Astrocyte (in vitro differentiated cells and primary cell): ENCODE results near the gene ARSJ. TPM values are rescaled to one million over a fixed set of nuclear protein-coding genes. Genes with fewer than 3 reads are reported as not detected.
"Not testable (repeated sequence)": the region's sequence is repeated elsewhere in the genome, so short reads cannot be mapped to it uniquely, and the experiment has no call there.

Source experiments
- DNase-seq: peaks from one replicate; pipeline ENCODE4 v3.0.0-alpha.2; 2010; ENCODE audit warnings: low read depth
- FAIRE-seq: peaks from 2 replicates; lab custom pipeline; 2011; peaks lifted over from hg19 to GRCh38; lab: Jason Lieb, UNC
- H2AFZ ChIP-seq: 2 replicates; pipeline ENCODE4 v1.6.0; 2012; ENCODE audit warnings: low read depth, low read length, inconsistent platforms
- H3K27ac ChIP-seq: 2 replicates; pipeline ENCODE4 v1.5.1; 2011; ENCODE audit warnings: low read depth, low read length, inconsistent platforms
- H3K27me3 ChIP-seq: 2 replicates; pipeline ENCODE4 v1.6.0; 2011; ENCODE audit warnings: low read length, inconsistent platforms; ENCODE audit not compliant: insufficient read depth
- H3K36me3 ChIP-seq: 2 replicates; pipeline ENCODE4 v1.5.1; 2011; ENCODE audit warnings: low read length, inconsistent platforms; ENCODE audit not compliant: insufficient read depth
- H3K4me1 ChIP-seq: 2 replicates; pipeline ENCODE4 v1.5.1; 2011; ENCODE audit warnings: low read length, inconsistent platforms; ENCODE audit not compliant: insufficient read depth
- H3K4me2 ChIP-seq: 2 replicates; pipeline ENCODE4 v1.6.0; 2012; ENCODE audit warnings: low read length, inconsistent platforms
- H3K4me3 ChIP-seq: 2 replicates; pipeline ENCODE4 v1.5.1; 2011; ENCODE audit warnings: low read depth, mild to moderate bottlenecking, low read length, inconsistent platforms; ENCODE audit not compliant: insufficient read depth
- H3K79me2 ChIP-seq: 2 replicates; pipeline ENCODE4 v1.6.0; 2012; ENCODE audit warnings: mild to moderate bottlenecking, low read length, inconsistent platforms; ENCODE audit not compliant: insufficient read depth
- H3K9ac ChIP-seq: 2 replicates; pipeline ENCODE4 v1.6.0; 2012; ENCODE audit warnings: mild to moderate bottlenecking, low read length, inconsistent platforms
- H3K9me3 ChIP-seq: 2 replicates; pipeline ENCODE4 v1.5.1; 2012; ENCODE audit warnings: low read depth, mild to moderate bottlenecking, low read length, inconsistent platforms; ENCODE audit not compliant: insufficient read depth
- H4K20me1 ChIP-seq: 2 replicates; pipeline ENCODE4 v1.6.0; 2012; ENCODE audit warnings: low read length, inconsistent platforms; ENCODE audit not compliant: insufficient read depth
- H3K27ac Mint-ChIP-seq: one replicate; pipeline ENCODE4 v1.8.0; 2021; ENCODE audit warnings: mild to moderate bottlenecking, mixed read lengths; ENCODE audit not compliant: unreplicated experiment
- H3K27me3 Mint-ChIP-seq: one replicate; pipeline ENCODE4 v1.8.0; 2021; ENCODE audit warnings: low read depth, mixed read lengths; ENCODE audit not compliant: unreplicated experiment
- H3K36me3 Mint-ChIP-seq: one replicate; pipeline ENCODE4 v1.8.0; 2021; ENCODE audit warnings: low read depth, mixed read lengths; ENCODE audit not compliant: unreplicated experiment
- H3K4me1 Mint-ChIP-seq: one replicate; pipeline ENCODE4 v1.8.0; 2021; ENCODE audit warnings: low read depth, mixed read lengths; ENCODE audit not compliant: unreplicated experiment
- H3K4me3 Mint-ChIP-seq: one replicate; pipeline ENCODE4 v1.8.0; 2021; ENCODE audit warnings: mild to moderate bottlenecking, moderate library complexity, mixed read lengths; ENCODE audit not compliant: unreplicated experiment
- H3K9me3 Mint-ChIP-seq: one replicate; pipeline ENCODE4 v1.8.0; 2021; ENCODE audit warnings: mild to moderate bottlenecking, mixed read lengths; ENCODE audit not compliant: unreplicated experiment
- EZH2 ChIP-seq: IDR thresholded peaks from 2 replicates; pipeline ENCODE4 v1.6.1; 2012; ENCODE audit warnings: mild to moderate bottlenecking, low read length, inconsistent platforms; ENCODE audit not compliant: insufficient read depth
- total RNA-seq: library from RNA; stranded (reverse); gene quantifications from 2 replicates; pipeline ENCODE4 v1.2.1, GENCODE V29; 2021
- TF ChIP-seq, protein P1 (sequence below): IDR thresholded peaks from 2 replicates; pipeline ENCODE4 v1.5.1; 2011; ENCODE audit warnings: low read depth, mild to moderate bottlenecking, inconsistent platforms, low read length, moderate library complexity; ENCODE audit not compliant: insufficient read depth

ARSJ gene
- total RNA-seq, 1 donor from 2014 or later = 66.5 TPM

DNA sequence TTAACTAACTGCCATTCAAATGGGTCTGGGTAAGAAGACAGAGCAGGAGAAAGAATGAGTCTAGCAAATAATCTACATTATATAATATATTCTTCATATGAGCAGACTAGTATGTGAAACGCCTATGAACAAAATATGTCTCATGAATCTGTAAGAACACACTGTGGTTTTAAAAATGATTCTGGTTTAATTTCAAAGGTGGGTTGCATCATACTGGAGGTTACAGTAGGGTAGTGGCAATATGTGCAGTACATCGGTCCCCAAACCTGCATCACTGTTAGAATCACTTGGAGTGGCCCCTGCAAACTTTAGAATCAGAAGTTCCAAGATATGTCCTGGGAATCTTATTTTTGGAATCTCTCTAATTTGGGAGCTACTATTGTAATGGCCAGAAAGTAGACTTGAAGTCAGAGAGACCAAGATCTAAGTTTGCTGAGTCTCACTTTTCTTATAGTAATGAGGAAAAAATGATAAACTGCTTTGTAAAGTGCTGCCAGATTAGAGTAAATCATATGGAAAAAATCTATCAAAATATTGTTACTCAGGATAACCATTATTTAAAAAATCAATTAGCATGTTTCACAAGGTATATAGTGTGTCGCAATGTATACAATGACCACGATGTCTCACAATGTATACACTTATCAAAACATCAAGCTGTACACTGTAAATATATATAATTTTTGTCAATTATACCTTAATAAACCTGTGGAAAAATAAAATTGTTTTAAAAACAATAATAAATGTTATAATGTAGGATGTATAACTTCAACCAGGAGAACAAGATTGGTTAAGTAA lies 37.9 kb upstream of the ARSJ start:
- Mint-ChIP-seq H3K27me3 (no peaks in the 10 kb centered on the region), H3K36me3 (no peaks in the 10 kb centered on the region), H3K4me3 (no peak overlapping the region), H3K9me3 (no peaks in the 10 kb centered on the region), H3K27ac (peak overlapping the region; percentile 41), H3K4me1 (peaks cover 8% of the 10 kb centered on the region)
- Histone ChIP-seq H3K27ac (no peak overlapping the region), H2AFZ (no peak overlapping the region), H3K27me3 (no peaks in the 10 kb centered on the region), H3K36me3 (no peaks in the 10 kb centered on the region), H4K20me1 (no peaks in the 10 kb centered on the region), H3K9ac (no peak overlapping the region), H3K4me3 (no peak overlapping the region), H3K9me3 (no peaks in the 10 kb centered on the region), H3K4me1 (peaks cover 9% of the 10 kb centered on the region), H3K79me2 (no peaks in the 10 kb centered on the region), H3K4me2 (no peak overlapping the region)
- no peak for TF ChIP-seq EZH2
- TF ChIP-seq, protein P1, sequence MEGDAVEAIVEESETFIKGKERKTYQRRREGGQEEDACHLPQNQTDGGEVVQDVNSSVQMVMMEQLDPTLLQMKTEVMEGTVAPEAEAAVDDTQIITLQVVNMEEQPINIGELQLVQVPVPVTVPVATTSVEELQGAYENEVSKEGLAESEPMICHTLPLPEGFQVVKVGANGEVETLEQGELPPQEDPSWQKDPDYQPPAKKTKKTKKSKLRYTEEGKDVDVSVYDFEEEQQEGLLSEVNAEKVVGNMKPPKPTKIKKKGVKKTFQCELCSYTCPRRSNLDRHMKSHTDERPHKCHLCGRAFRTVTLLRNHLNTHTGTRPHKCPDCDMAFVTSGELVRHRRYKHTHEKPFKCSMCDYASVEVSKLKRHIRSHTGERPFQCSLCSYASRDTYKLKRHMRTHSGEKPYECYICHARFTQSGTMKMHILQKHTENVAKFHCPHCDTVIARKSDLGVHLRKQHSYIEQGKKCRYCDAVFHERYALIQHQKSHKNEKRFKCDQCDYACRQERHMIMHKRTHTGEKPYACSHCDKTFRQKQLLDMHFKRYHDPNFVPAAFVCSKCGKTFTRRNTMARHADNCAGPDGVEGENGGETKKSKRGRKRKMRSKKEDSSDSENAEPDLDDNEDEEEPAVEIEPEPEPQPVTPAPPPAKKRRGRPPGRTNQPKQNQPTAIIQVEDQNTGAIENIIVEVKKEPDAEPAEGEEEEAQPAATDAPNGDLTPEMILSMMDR = no peak
- DNase-seq = no peak
- no peak for FAIRE-seq

GRCh38 chr4:114015444-114015899 lies 36.0 kb upstream of the ARSJ start:
- peak overlapping the region; percentile 23 for H3K4me3 Mint-ChIP-seq
- peak overlapping the region; percentile 78 for H3K27ac ChIP-seq
- H3K27ac Mint-ChIP-seq = peak overlapping the region; percentile 93

GRCh38 chr4:114013201-114013600 lies 33.8 kb upstream of the ARSJ start:
- not testable (repeated sequence) for H3K27me3 Mint-ChIP-seq, DNase-seq, H3K4me3 Mint-ChIP-seq, H3K9ac ChIP-seq, H3K79me2 ChIP-seq, H3K9me3 Mint-ChIP-seq, H3K27ac Mint-ChIP-seq, H3K4me3 ChIP-seq, H3K9me3 ChIP-seq, H4K20me1 ChIP-seq, H3K36me3 Mint-ChIP-seq, H3K27ac ChIP-seq, H2AFZ ChIP-seq, H3K27me3 ChIP-seq, H3K4me1 ChIP-seq, FAIRE-seq, H3K4me2 ChIP-seq, H3K36me3 ChIP-seq, H3K4me1 Mint-ChIP-seq

More at GRCh38 chr4:114015444-114015899, 36.0 kb upstream of the ARSJ start:
- Histone ChIP-seq H3K9ac (no peak overlapping the region), H3K4me1 (peaks cover 9% of the 10 kb centered on the region), H3K4me3 (no peak overlapping the region), H4K20me1 (no peaks in the 10 kb centered on the region), H3K36me3 (no peaks in the 10 kb centered on the region), H3K9me3 (no peaks in the 10 kb centered on the region), H2AFZ (no peak overlapping the region), H3K4me2 (peak overlapping the region; percentile 49), H3K79me2 (no peaks in the 10 kb centered on the region), H3K27me3 (no peaks in the 10 kb centered on the region)
- H3K36me3 Mint-ChIP-seq = peaks cover 2% of the 10 kb centered on the region
- FAIRE-seq (peak; percentile 98), DNase-seq (peak; percentile 100)
- H3K27me3 Mint-ChIP-seq = no peaks in the 10 kb centered on the region
- peaks cover 3% of the 10 kb centered on the region for H3K9me3 Mint-ChIP-seq
- no peak for TF ChIP-seq EZH2
- TF ChIP-seq, protein P1 = no peak
- H3K4me1 Mint-ChIP-seq = peaks cover 8% of the 10 kb centered on the region
